KMS-11 (cell line): ENCODE results near the gene AUTS2.

Experiments used
- H2AFZ ChIP-seq: fragments of 200-600 bp; sonication (generic); 2 replicates; pipeline ENCODE4 v1.6.1; 2016; ENCODE audit warnings: antibody characterized with exemption, mixed run types, low read depth
- H3K27ac ChIP-seq: fragments of 200-600 bp; sonication (generic); 2 replicates; pipeline ENCODE4 v1.6.1; 2016; ENCODE audit warnings: mild to moderate bottlenecking, mixed run types
- H3K27me3 ChIP-seq: fragments of 200-600 bp; sonication (generic); 2 replicates; pipeline ENCODE4 v1.6.1; 2017; ENCODE audit warnings: mild to moderate bottlenecking, low read depth, mixed run types, moderate library complexity; ENCODE audit not compliant: insufficient read depth
- H3K36me3 ChIP-seq: fragments of 200-600 bp; sonication (generic); 2 replicates; pipeline ENCODE4 v1.6.1; 2017; ENCODE audit warnings: mild to moderate bottlenecking, mixed run types; ENCODE audit not compliant: insufficient read depth
- H3K4me1 ChIP-seq: fragments of 200-600 bp; sonication (generic); 2 replicates; pipeline ENCODE4 v1.6.1; 2016; ENCODE audit warnings: mild to moderate bottlenecking, low read depth, mixed run types; ENCODE audit not compliant: poor library complexity, severe bottlenecking
- H3K4me2 ChIP-seq: fragments of 200-600 bp; sonication (generic); 2 replicates; pipeline ENCODE4 v1.7.0; 2016; ENCODE audit warnings: mild to moderate bottlenecking, mixed run types
- H3K4me3 ChIP-seq: fragments of 200-600 bp; sonication (generic); IDR thresholded peaks from 2 replicates; pipeline ENCODE4 v1.6.1; 2017; ENCODE audit warnings: low read depth, low read length, mixed read lengths; ENCODE audit not compliant: insufficient read depth
- H3K79me2 ChIP-seq: fragments of 200-600 bp; sonication (generic); 2 replicates; pipeline ENCODE4 v1.6.1; 2016; ENCODE audit warnings: low read depth, mixed run types; ENCODE audit not compliant: insufficient read depth
- H3K9ac ChIP-seq: fragments of 200-600 bp; sonication (generic); 2 replicates; pipeline ENCODE4 v1.6.1; 2016; ENCODE audit warnings: mild to moderate bottlenecking, mixed run types
- H4K20me1 ChIP-seq: fragments of 200-600 bp; sonication (generic); 2 replicates; pipeline ENCODE4 v1.6.1; 2016; ENCODE audit warnings: mild to moderate bottlenecking, mixed run types; ENCODE audit not compliant: insufficient read depth
- CTCF ChIP-seq: fragments of 200-600 bp; sonication (generic); conservative IDR thresholded peaks from 2 replicates; pipeline ENCODE4 v1.6.1; 2017; ENCODE audit warnings: low read depth, mild to moderate bottlenecking, antibody characterized with exemption, low read length, moderate library complexity, mixed read lengths

The AUTS2 gene

DNA sequence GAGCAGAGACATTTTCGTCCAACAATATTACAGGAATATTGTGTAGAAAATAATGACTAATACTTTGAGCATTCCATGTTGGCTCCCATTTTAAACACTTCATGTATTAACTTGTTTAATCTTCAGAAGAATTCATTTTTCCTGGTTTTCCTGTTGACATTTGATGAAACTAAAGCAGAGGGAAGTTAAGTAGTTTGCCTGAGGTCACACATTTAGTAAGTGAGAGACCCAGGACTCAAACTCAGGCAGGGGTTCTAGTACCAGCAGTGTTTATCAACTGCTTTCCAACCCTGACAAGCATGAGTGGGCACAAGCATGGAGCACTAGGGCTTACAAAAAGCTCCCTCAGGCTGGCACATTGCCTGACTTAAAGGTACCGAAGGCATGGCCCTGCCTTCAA lies 719.1 kb downstream of the AUTS2 start:
- Histone ChIP-seq H3K27ac (no peak overlapping the region), H4K20me1 (no peaks in the 10 kb centered on the region), H3K36me3 (no peaks in the 10 kb centered on the region), H3K4me3 (no peak overlapping the region), H3K4me1 (no peaks in the 10 kb centered on the region), H3K4me2 (no peak overlapping the region), H3K79me2 (no peaks in the 10 kb centered on the region), H3K27me3 (no peaks in the 10 kb centered on the region), H3K9ac (no peak overlapping the region), H2AFZ (no peak overlapping the region)
- TF ChIP-seq CTCF, result no peak

DNA sequence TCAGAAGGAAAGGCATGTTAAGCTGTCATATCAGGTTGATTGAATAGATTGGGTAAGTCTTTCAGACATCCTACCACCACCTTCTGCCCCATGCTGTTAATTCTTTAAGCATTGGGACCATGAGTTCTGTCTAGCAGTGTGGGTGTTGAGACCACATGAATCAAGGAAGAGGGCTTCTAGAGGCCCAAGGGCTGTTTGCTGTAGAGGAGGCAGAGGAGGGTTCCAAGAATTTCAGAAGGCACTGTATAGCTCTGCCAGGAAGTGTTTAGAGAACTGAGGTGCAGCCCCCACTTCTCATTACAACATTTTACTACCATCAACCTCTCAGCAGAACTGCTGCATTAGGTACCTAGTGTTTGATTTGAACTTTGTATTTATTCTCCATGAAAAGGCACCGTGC lies 720.2 kb downstream of the AUTS2 start:
- TF ChIP-seq CTCF, result no peak
- no peak overlapping the region for H3K27ac ChIP-seq

DNA sequence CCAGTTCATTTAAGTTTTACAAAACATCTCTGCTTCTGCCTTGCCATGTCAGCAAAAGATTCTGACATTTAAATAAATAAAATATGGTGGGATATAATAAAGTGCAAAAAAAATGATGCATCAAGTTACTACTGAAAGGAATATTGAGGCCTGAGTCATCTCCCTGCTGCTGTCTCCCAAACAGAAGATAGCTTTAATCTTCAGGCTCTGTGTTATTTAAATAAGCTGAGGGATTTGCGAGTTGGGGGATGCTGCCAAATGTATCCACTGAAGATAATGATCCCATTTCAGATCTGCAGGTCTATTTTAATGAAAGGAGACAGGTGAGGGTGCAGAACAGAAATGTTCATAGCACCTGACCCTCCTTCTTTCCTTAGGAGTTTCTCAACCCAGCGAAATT lies 720.8 kb downstream of the AUTS2 start:
- H3K4me1 ChIP-seq, result no peaks in the 10 kb centered on the region
- H3K27me3 ChIP-seq, result no peaks in the 10 kb centered on the region
- TF ChIP-seq CTCF, result no peak
- H3K9ac ChIP-seq, result no peak overlapping the region
- H3K4me2 ChIP-seq, result no peak overlapping the region
- H3K36me3 ChIP-seq, result no peaks in the 10 kb centered on the region
- no peaks in the 10 kb centered on the region for H4K20me1 ChIP-seq
- H3K79me2 ChIP-seq, result no peaks in the 10 kb centered on the region
- H3K4me3 ChIP-seq, result no peak overlapping the region
- no peak overlapping the region for H2AFZ ChIP-seq
- no peak overlapping the region for H3K27ac ChIP-seq

More for the DNA sequence above, 720.2 kb downstream of the AUTS2 start:
- Histone ChIP-seq H3K4me2 (no peak overlapping the region), H4K20me1 (no peaks in the 10 kb centered on the region), H3K36me3 (no peaks in the 10 kb centered on the region), H2AFZ (no peak overlapping the region), H3K79me2 (no peaks in the 10 kb centered on the region), H3K9ac (no peak overlapping the region), H3K4me3 (no peak overlapping the region), H3K27me3 (no peaks in the 10 kb centered on the region), H3K4me1 (no peaks in the 10 kb centered on the region)

DNA sequence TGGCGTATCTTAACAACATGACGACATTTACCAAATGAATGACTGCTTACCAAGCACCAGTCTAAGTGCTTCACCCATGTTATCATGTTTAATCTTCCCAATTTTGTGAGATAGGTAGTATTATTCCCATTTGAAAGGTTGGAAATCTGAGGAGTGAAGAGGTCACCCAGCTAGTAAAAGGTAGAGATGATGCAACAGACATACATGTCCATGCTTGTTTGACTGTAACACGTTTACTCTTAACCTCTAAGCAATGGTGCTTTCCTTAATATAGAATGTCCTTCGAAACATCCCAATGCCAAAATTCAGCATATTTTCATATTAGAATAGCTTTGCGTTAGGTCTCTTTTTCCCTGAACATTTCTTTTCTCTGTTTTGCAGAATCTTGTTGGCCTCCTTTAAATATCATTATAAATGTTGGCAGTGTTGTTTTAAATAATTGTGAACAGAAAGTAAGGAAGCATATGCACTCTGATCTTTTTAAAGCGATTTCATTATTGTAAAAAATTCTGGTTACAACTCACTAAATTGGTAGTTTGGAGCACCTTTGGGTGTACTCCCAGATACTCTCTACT lies 722.8 kb downstream of the AUTS2 start:
- Histone ChIP-seq H3K27me3 (no peaks in the 10 kb centered on the region), H3K4me1 (no peaks in the 10 kb centered on the region), H3K27ac (no peak overlapping the region), H3K79me2 (no peaks in the 10 kb centered on the region), H3K4me2 (no peak overlapping the region), H3K9ac (no peak overlapping the region), H2AFZ (no peak overlapping the region), H4K20me1 (no peaks in the 10 kb centered on the region), H3K36me3 (no peaks in the 10 kb centered on the region), H3K4me3 (no peak overlapping the region)
- TF ChIP-seq CTCF, result no peak
